Measurements from ENCODE around the gene ABCA7.

The ABCA7 gene

DNA sequence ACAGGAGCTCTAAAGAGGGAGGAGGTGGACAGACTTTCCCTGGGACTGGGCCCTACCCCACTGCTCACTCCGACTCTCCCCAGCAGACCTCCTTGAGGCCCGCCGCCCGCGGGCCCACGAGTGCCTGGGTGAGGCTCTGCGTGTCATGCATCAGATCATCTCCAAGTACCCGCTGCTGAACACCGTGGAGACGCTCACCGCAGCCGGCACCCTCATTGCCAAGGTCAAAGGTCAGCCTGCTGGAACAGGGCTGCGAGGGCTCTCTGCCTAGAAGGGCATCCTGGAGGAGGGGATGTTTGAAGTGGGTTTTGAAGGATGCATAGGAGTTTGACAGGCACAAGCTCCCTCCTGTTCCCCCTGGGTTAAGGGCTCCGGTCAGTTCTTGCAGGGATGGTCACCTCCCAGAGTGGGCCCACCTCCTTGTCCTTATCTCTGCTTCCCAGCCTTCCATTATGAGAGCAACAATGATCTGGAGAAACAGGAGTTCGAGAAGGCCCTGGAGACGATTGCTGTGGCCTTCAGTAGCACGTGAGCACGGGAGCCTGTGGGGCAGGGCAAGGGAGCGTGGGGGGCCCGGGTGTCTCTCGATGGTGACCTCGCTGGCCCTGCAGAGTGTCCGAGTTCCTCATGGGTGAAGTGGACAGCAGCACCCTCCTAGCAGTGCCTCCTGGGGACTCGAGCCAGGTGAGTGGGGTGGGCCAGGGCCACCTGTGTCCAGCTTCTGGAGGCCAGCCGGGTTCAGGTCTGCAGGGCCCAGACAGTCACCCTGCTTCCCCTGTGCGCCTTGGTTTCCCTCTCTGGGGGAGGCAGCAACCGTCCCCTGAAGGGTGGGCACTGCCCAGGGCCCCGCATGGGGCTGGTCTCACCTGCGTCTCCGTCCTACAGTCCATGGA lies 33.4 kb downstream of the ABCA7 start:
- DNase-seq = no peak

DNA sequence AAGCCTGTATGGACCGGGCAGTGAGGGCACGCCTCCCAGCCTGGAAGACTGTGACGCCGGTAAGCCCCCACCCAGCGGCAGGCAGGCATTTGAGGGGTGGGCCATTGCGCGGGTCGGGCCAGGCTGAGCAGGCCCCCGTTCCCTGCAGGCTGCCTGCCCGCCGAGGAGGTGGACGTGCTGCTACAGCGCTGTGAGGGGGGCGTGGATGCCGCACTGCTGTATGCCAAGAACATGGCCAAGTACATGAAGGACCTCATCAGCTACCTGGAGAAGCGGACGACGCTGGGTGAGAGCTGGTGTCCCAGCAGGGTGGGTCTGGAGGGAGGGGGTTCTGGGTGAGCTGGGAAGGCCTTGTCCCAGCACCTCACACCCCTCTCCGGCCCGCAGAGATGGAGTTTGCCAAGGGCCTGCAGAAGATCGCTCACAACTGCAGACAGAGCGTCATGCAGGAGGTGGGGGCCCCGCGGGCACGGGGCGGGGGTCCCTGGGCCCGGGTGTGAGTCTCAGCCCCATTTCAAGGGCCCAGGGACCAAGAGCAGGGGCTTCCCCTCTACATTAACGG lies 34.1 kb downstream of the ABCA7 start:
- DNase-seq = no peak

- DNase-seq = no peak
These were observed 34.8 kb downstream of the ABCA7 start for GRCh38 chr19:1074544-1075283.

GRCh38 chr19:1076046-1076386 lies 36.1 kb downstream of the ABCA7 start:
- DNase-seq = no peak

DNA sequence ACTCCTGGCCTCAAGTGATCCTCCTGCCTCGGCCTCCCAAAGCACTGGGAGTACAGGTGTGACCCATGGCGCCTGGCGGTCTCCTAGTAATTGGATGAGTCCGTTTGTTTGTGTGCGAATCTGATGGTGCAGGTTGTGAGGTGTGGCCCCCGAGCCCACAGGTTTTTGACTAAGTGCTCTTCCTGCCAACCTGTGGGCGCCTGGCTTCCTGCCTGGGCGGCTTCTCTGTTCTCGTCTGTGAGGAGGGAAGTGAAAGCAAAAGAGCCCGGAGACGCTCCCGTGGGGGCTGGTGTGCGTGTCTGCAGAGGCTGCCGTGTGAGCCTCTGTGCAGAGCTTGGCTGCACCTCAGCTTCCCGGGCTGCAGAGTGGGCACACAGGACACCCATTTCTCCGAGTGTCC lies 37.0 kb downstream of the ABCA7 start:
- no peak for DNase-seq

DNA sequence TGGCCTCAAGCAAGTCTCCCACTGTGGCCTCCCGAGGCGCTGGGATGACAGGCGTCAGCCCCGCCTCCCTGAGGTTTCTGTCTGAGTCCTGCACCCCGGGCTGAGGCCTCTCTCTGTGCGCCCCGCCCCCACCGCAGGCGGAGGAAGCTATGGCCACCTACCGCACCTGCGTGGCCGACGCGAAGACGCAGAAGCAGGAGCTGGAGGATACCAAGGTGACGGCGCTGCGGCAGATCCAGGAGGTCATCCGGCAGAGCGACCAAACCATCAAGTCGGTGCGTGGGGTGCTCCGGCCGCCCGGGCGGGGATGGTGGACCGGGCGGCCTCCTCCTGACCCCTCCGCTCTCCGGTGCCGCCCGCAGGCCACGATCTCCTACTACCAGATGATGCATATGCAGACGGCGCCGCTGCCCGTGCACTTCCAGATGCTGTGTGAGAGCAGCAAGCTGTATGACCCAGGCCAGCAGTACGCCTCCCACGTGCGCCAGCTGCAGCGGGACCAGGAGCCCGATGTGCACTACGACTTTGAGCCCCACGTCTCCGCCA lies 39.7 kb downstream of the ABCA7 start:
- DNase-seq = no peak

DNA sequence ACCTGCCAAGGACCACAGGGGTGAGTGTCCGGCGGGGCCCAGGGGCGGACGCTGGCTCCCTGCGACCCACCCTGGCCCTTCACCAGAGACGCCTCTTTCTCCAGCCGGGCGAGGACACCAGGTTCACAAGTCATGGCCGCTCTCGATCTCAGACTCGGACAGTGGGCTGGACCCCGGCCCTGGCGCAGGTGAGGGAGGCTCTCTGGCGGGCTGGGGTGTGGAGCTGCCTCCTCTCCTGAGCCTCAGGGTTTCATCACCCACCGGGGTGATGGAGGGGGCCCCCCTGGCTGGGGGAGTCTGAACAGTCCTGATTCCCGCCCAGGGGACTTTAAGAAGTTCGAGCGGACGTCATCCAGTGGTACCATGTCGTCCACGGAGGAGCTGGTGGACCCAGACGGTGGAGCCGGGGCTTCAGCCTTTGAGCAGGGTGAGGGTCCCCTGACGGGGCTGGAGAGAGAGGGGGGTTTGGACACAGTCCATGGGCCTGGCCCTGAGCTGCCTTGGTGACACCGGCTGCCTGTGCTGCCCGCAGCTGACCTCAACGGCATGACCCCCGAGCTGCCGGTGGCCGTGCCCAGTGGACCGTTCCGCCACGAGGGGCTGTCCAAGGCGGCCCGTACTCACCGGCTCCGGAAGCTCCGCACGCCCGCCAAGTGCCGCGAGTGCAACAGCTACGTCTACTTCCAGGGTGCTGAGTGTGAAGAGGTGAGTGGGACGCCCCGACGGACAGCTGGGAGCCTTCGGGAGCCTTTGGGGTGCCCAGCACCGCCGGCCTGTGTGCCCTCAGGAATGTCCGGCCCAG lies 40.7 kb downstream of the ABCA7 start:
- DNase-seq = no peak

DNA sequence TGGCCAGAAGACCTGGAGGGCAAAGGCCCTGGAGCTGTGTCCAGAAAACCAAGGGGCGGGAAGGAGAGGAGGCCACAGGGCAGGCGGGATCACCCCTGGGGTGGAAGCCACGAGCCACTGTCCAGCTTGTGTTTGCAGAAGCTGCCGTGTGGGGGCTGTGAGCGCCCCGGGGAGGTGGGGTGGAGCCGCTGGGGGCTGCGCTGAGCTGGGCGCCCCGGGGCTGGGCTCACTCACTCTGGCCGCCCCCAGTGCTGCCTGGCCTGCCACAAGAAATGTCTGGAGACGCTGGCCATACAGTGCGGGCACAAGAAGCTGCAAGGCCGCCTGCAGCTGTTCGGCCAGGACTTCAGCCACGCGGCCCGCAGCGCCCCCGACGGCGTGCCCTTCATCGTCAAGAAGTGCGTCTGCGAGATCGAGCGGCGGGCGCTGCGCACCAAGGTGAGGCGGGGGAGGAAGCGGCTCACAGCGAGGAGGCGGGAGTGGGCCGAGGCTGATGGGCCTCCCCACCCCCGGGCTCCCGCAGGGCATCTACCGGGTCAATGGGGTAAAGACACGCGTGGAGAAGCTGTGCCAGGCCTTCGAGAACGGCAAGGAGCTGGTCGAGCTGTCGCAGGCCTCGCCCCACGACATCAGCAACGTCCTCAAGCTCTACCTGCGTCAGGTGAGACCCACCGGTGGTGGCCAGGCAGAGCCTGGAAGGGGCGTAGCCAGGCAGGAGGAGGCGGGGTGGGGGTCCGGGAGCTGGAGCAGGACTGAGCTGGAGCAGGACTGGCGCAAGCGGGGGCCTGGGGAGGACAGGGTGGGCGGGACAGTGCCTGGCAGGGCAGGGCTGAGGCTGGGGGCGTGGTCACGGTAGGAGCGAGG lies 41.6 kb downstream of the ABCA7 start:
- DNase-seq = no peak

- peak; percentile 45 for DNase-seq
These were observed 42.4 kb downstream of the ABCA7 start for GRCh38 chr19:1082165-1082927.

DNA sequence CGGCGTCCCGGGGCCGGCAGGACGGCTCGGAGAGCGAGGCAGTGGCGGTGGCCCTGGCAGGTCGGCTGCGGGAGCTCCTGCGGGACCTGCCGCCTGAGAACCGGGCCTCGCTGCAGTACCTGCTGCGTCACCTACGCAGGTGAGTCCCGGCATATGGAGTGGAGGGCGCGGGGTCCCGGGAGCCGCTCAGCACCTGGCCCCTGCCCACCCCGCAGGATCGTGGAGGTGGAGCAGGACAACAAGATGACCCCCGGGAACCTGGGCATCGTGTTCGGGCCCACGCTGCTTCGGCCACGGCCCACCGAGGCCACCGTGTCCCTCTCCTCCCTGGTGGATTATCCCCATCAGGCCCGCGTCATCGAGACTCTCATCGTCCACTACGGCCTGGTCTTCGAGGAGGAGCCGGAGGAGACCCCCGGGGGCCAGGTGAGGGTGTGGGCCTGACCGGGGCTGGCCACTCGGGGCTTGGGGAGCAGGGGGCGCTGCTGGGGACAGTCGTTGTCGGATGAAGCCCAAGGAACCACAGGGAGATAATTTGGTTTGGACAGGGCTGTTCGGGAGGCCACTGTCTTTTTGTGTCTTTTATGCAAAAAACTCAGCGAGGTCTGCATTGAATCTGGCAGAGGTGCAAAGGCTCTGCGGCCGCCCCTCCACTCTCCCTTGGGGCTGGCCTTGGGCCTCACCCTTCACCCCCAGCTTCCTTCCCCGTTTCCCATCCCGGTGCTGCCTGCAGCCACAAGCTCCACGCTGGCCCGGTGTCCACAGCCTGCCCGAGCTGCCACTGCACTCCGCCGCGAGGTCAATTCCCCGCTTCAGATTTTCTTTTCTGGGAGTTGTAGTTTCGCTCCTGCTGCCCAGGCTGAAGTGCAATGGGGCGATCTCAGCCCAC lies 43.3 kb downstream of the ABCA7 start:
- DNase-seq = no peak

GRCh38 chr19:1084024-1084868 lies 44.3 kb downstream of the ABCA7 start:
- no peak for DNase-seq

- no peak for DNase-seq
These were observed 45.2 kb downstream of the ABCA7 start for GRCh38 chr19:1085053-1085658.

GRCh38 chr19:1085676-1086442 lies 46.0 kb downstream of the ABCA7 start:
- no peak for DNase-seq

- no peak for DNase-seq
These were observed 46.7 kb downstream of the ABCA7 start for GRCh38 chr19:1086613-1087012.

DNA sequence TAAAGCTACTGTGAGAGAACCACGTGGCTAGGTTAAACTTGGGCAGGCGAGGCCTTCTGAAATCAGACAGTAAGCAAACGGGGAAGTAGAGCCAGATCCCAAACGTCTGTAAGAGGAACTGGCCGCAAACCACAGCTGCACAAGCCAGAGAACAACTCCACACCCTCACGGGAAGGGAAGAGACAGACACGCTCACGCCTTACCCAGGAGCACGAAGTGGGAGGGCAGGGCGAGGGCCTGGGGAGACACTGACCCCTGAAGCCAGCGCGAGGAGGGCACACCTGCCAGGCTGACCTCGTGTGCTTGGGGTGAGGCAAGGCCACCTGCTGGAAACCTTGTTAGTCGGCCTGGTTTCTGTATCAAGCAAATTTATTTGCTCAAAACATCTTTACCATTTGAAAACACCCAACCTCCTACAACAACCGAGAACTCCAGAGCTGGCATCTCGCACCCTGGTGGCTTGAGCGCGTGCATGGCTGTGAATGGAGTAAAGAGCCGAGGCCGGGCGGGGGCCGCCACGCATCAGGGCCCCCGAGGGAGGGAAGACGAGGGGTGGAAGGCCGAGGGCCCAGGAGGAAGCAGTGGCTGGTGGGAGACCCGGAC lies 48.0 kb downstream of the ABCA7 start:
- DNase-seq = no peak

DNA sequence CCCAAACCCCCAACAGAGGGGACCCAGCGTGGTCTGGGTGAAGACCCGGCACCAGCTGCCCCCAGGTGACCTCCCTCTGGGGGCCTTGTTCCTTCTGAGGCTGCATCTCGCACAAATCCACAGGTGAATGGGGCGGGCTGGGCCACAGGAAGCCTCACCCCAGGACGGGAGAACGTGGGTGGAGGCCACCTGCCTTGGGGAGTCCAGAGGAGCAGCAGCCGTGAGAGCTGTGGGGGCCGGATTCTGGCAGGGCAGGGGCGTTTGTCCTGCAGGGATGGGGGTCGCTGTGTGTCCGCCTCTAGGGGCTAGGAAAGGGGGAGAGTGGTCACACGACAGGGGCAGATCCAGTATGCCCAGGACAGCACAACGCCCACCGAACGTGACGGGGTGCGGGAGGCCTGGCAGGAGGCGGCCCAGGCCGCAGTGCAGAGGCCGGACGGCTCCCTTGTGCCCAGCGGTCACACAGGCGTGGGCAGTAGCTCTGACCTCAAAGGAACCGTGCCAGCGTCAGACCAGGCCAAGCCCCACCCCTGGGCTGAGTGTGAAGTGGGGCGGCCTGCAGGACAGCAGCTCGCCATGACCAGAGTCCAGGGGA lies 48.6 kb downstream of the ABCA7 start:
- DNase-seq = no peak

All from eye (tissue), 1 donor.